ENCODE results near the gene KPNB1. TPM values are rescaled to one million over a fixed set of nuclear protein-coding genes. Genes with fewer than 3 reads are reported as not detected.

The KPNB1 gene
- total RNA-seq, 1 donor = 161 TPM

GRCh38 chr17:47695429-47696376 lies 46.0 kb downstream of the KPNB1 start:
- peaks cover 5% of the 10 kb centered on the region for H3K27me3 ChIP-seq (ENCODE audit: insufficient read depth, low read length)
- H3K4me1 ChIP-seq (ENCODE audit: insufficient read depth, low read length) = peaks cover 45% of the 10 kb centered on the region
- peak overlapping the region; percentile 36 for H3K4me3 ChIP-seq (ENCODE audit: low read length)
- no peaks in the 10 kb centered on the region for H3K9me3 ChIP-seq (ENCODE audit: low read depth, low read length)

- peaks cover 51% of the 10 kb centered on the region for H3K4me1 ChIP-seq (ENCODE audit: insufficient read depth, low read length)
- no peak overlapping the region for H3K4me3 ChIP-seq (ENCODE audit: low read length)
- peaks cover 5% of the 10 kb centered on the region for H3K27me3 ChIP-seq (ENCODE audit: insufficient read depth, low read length)
- H3K9me3 ChIP-seq (ENCODE audit: low read depth, low read length) = no peaks in the 10 kb centered on the region
These were observed 47.3 kb downstream of the KPNB1 start for GRCh38 chr17:47696717-47697642.

- Histone ChIP-seq H3K4me1 (ENCODE audit: insufficient read depth, low read length) (peaks cover 51% of the 10 kb centered on the region), H3K9me3 (ENCODE audit: low read depth, low read length) (no peaks in the 10 kb centered on the region), H3K4me3 (ENCODE audit: low read length) (no peak overlapping the region), H3K27me3 (ENCODE audit: insufficient read depth, low read length) (peaks cover 2% of the 10 kb centered on the region)
These were observed 48.4 kb downstream of the KPNB1 start for GRCh38 chr17:47697906-47698711.

- H3K27me3 ChIP-seq (ENCODE audit: insufficient read depth, low read length) = no peaks in the 10 kb centered on the region
- peaks cover 54% of the 10 kb centered on the region for H3K4me1 ChIP-seq (ENCODE audit: insufficient read depth, low read length)
- no peaks in the 10 kb centered on the region for H3K9me3 ChIP-seq (ENCODE audit: low read depth, low read length)
- H3K4me3 ChIP-seq (ENCODE audit: low read length) = no peak overlapping the region
These were observed 49.2 kb downstream of the KPNB1 start for GRCh38 chr17:47698749-47699535.

- H3K4me1 ChIP-seq (ENCODE audit: insufficient read depth, low read length) = peaks cover 59% of the 10 kb centered on the region
- no peak overlapping the region for H3K4me3 ChIP-seq (ENCODE audit: low read length)
- no peaks in the 10 kb centered on the region for H3K9me3 ChIP-seq (ENCODE audit: low read depth, low read length)
- no peaks in the 10 kb centered on the region for H3K27me3 ChIP-seq (ENCODE audit: insufficient read depth, low read length)
These were observed 49.8 kb downstream of the KPNB1 start for GRCh38 chr17:47699536-47699840.

GRCh38 chr17:47700471-47701449 lies 51.0 kb downstream of the KPNB1 start:
- Histone ChIP-seq H3K4me3 (ENCODE audit: low read length) (peak overlapping the region; percentile 32), H3K4me1 (ENCODE audit: insufficient read depth, low read length) (peaks cover 61% of the 10 kb centered on the region), H3K27me3 (ENCODE audit: insufficient read depth, low read length) (no peaks in the 10 kb centered on the region)

GRCh38 chr17:47701608-47702007 lies 51.9 kb downstream of the KPNB1 start:
- H3K4me3 ChIP-seq (ENCODE audit: low read length) = no peak overlapping the region
- H3K27me3 ChIP-seq (ENCODE audit: insufficient read depth, low read length) = no peaks in the 10 kb centered on the region
- H3K9me3 ChIP-seq (ENCODE audit: low read depth, low read length) = no peaks in the 10 kb centered on the region
- H3K4me1 ChIP-seq (ENCODE audit: insufficient read depth, low read length) = peaks cover 65% of the 10 kb centered on the region

More at GRCh38 chr17:47700471-47701449, 51.0 kb downstream of the KPNB1 start:
- H3K9me3 ChIP-seq (ENCODE audit: low read depth, low read length) = no peaks in the 10 kb centered on the region

- Histone ChIP-seq H3K9me3 (ENCODE audit: low read depth, low read length) (no peaks in the 10 kb centered on the region), H3K4me3 (ENCODE audit: low read length) (no peak overlapping the region), H3K4me1 (ENCODE audit: insufficient read depth, low read length) (peaks cover 74% of the 10 kb centered on the region), H3K27me3 (ENCODE audit: insufficient read depth, low read length) (no peaks in the 10 kb centered on the region)
These were observed 52.8 kb downstream of the KPNB1 start for GRCh38 chr17:47702391-47702995.

GRCh38 chr17:47703191-47703591 lies 53.5 kb downstream of the KPNB1 start:
- no peaks in the 10 kb centered on the region for H3K9me3 ChIP-seq (ENCODE audit: low read depth, low read length)
- H3K27me3 ChIP-seq (ENCODE audit: insufficient read depth, low read length) = no peaks in the 10 kb centered on the region
- H3K4me1 ChIP-seq (ENCODE audit: insufficient read depth, low read length) = peaks cover 75% of the 10 kb centered on the region
- no peak overlapping the region for H3K4me3 ChIP-seq (ENCODE audit: low read length)

- no peaks in the 10 kb centered on the region for H3K9me3 ChIP-seq (ENCODE audit: low read depth, low read length)
- H3K4me3 ChIP-seq (ENCODE audit: low read length) = no peak overlapping the region
- H3K4me1 ChIP-seq (ENCODE audit: insufficient read depth, low read length) = peaks cover 70% of the 10 kb centered on the region
- H3K27me3 ChIP-seq (ENCODE audit: insufficient read depth, low read length) = no peaks in the 10 kb centered on the region
These were observed 54.0 kb downstream of the KPNB1 start for GRCh38 chr17:47703671-47704070.

GRCh38 chr17:47704116-47704515 lies 54.4 kb downstream of the KPNB1 start:
- Histone ChIP-seq H3K4me1 (ENCODE audit: insufficient read depth, low read length) (peaks cover 67% of the 10 kb centered on the region), H3K9me3 (ENCODE audit: low read depth, low read length) (no peaks in the 10 kb centered on the region), H3K27me3 (ENCODE audit: insufficient read depth, low read length) (no peaks in the 10 kb centered on the region), H3K4me3 (ENCODE audit: low read length) (no peak overlapping the region)

- Histone ChIP-seq H3K9me3 (ENCODE audit: low read depth, low read length) (no peaks in the 10 kb centered on the region), H3K27me3 (ENCODE audit: insufficient read depth, low read length) (no peaks in the 10 kb centered on the region), H3K4me1 (ENCODE audit: insufficient read depth, low read length) (peaks cover 65% of the 10 kb centered on the region), H3K4me3 (ENCODE audit: low read length) (no peak overlapping the region)
These were observed 55.0 kb downstream of the KPNB1 start for GRCh38 chr17:47704736-47705135.
